ENCODE measurements around the gene HNRNPR.
"Not testable (repeated sequence)": the region's sequence is repeated elsewhere in the genome, so short reads cannot be mapped to it uniquely, and the experiment has no call there.

DNA sequence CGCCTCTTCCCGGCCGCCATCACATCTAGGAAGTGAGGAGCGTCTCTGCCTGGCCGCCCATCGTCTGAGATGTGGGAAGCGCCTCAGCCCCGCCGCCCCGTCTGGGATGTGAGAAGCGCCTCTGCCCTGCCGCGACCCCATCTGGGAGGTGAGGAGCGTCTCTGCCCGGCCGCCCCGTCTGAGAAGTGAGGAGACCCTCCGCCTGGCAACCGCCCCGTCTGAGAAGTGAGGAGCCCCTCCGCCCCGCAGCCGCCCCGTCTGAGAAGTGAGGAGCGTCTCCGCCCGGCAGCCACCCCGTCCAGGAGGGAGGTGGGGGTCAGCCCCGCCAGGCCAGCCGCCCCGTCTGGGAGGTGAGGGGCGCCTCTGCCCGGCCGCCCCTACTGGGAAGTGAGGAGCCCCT lies 86.7 kb downstream of the HNRNPR start:
- not testable (repeated sequence) for TF ChIP-seq EZH2 (IDR thresholded peaks at IDR 0.05; ENCODE audit: low read length, missing control alignments); CTCF (conservative IDR thresholded peaks at IDR 0.05 in 1 of 2, IDR thresholded peaks at IDR 0.05 in 1 of 2; ENCODE audit: low read depth in 1 of 2, low read length in 2 of 2)

Data from fibroblast of lung (primary cell).